ENCODE measurements around the gene WNT7B. TPM values are rescaled to one million over a fixed set of nuclear protein-coding genes. Genes with fewer than 3 reads are reported as not detected.

Gene WNT7B
- total RNA-seq (2022; extraction: Qiagen RNA extraction; ENCODE audit: low read depth), result 63.4 to 88.8 TPM (median 78.6 TPM) in 5 replicates

GRCh38 chr22:45977003-45977411 lies at the start of gene WNT7B:
Gene WNT7B, minus strand, starts transcription at chr22:45977162. Its CDS starts 408 bp downstream, at chr22:45976754.

Other genes with a start within 250 kb of the WNT7B start
- 1.0 to 2.0 TPM (median 1.7 TPM) in 5 replicates for gene PPARA, start 173.4 kb upstream of the WNT7B start, total RNA-seq (2022; extraction: Qiagen RNA extraction; ENCODE audit: low read depth)

Measured in A549 treated with GW870086 at 1 μM for 4 hours (cell line).